IPS-20b (cell line): ENCODE data around the gene RFX1.

ENCODE experiments used
- H3K27ac ChIP-seq: one replicate; pipeline ENCODE4 v1.5.1; 2013; ENCODE audit warnings: low read length
- H3K27me3 ChIP-seq: 2 replicates; pipeline ENCODE4 v1.6.1; 2013; ENCODE audit warnings: mild to moderate bottlenecking, low read length, inconsistent platforms; ENCODE audit not compliant: insufficient read depth
- H3K36me3 ChIP-seq: 2 replicates; pipeline ENCODE4 v1.6.1; 2013; ENCODE audit warnings: low read depth, mild to moderate bottlenecking, inconsistent platforms, low read length, moderate library complexity; ENCODE audit not compliant: insufficient read depth
- H3K4me1 ChIP-seq: 2 replicates; pipeline ENCODE4 v1.6.1; 2013; ENCODE audit warnings: mild to moderate bottlenecking, control low read depth, inconsistent platforms, low read length, moderate library complexity; ENCODE audit not compliant: insufficient read depth
- H3K4me3 ChIP-seq: 2 replicates; pipeline ENCODE4 v1.5.1; 2013; ENCODE audit warnings: mild to moderate bottlenecking, low read length, inconsistent platforms
- H3K9ac ChIP-seq: 2 replicates; pipeline ENCODE4 v1.6.1; 2013; ENCODE audit warnings: low read depth, mild to moderate bottlenecking, inconsistent platforms, low read length, moderate library complexity
- H3K9me3 ChIP-seq: 2 replicates; pipeline ENCODE4 v1.6.1; 2013; ENCODE audit warnings: mild to moderate bottlenecking, low read depth, low read length, inconsistent platforms; ENCODE audit not compliant: insufficient read depth

Gene RFX1

GRCh38 chr19:13963603-13964105 is 42.5 kb downstream of the RFX1 start:
- no peak overlapping the region for H3K9ac ChIP-seq
- H3K36me3 ChIP-seq: peaks cover 46% of the 10 kb centered on the region
- H3K27me3 ChIP-seq: no peaks in the 10 kb centered on the region
- no peak overlapping the region for H3K4me3 ChIP-seq
- H3K27ac ChIP-seq: no peak overlapping the region
- H3K4me1 ChIP-seq: no peaks in the 10 kb centered on the region
- no peaks in the 10 kb centered on the region for H3K9me3 ChIP-seq

GRCh38 chr19:13962699-13963602 is 43.2 kb downstream of the RFX1 start:
- Histone ChIP-seq H3K9ac (no peak overlapping the region), H3K27me3 (no peaks in the 10 kb centered on the region), H3K4me3 (no peak overlapping the region), H3K9me3 (no peaks in the 10 kb centered on the region), H3K36me3 (peaks cover 53% of the 10 kb centered on the region), H3K4me1 (no peaks in the 10 kb centered on the region), H3K27ac (no peak overlapping the region)

DNA sequence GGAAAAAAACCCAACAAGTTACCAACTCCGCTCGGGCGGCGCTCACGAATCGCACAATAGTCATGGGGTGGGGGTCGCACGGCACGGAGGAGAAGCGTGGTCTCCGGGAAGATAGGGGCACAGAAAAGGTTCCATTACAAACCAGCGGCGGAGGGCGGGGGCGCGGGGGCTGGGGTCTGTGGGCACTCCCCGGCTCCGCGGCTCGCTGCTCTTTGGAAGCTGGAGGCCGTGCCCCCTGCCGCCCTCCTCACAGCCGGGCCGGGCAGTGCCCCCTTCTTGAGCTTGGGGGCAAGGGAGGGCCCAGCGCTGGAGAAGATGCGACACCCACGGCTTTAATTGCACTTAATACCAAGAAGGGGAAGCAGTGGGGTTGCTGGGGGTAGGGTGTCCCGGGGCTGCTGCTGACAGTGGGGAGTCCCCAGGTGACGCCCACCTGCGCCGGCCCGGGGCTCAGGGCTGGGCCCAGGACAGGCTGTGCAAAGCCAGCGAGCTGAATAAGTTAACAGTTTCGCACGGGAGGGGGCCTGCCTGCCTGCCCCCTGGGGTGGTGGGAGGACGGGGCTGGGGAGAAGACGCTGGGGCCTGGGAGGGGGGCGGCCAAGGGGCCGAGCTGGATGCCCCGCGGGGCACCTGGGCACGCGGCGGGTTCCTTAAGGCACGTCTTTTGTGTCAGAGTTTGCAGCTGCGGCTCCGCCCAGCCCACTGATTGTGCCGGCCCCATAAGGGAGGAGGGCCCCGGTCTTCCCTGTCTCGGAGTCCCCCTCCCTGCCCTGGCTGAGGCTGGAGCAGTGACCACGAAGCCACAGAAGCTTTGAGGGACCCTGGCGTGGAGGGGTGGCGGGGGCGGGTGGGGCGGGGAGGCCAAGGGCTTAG is 44.1 kb downstream of the RFX1 start:
- Histone ChIP-seq H3K4me1 (no peaks in the 10 kb centered on the region), H3K9me3 (no peaks in the 10 kb centered on the region), H3K4me3 (no peak overlapping the region), H3K27ac (no peak overlapping the region), H3K27me3 (no peaks in the 10 kb centered on the region), H3K36me3 (peaks cover 56% of the 10 kb centered on the region), H3K9ac (no peak overlapping the region)

- Histone ChIP-seq H3K4me3 (no peak overlapping the region), H3K36me3 (peaks cover 59% of the 10 kb centered on the region), H3K9me3 (no peaks in the 10 kb centered on the region), H3K9ac (no peak overlapping the region), H3K4me1 (no peaks in the 10 kb centered on the region), H3K27ac (no peak overlapping the region), H3K27me3 (no peaks in the 10 kb centered on the region)
Observed at GRCh38 chr19:13960863-13961784, 45.0 kb downstream of the RFX1 start.

DNA sequence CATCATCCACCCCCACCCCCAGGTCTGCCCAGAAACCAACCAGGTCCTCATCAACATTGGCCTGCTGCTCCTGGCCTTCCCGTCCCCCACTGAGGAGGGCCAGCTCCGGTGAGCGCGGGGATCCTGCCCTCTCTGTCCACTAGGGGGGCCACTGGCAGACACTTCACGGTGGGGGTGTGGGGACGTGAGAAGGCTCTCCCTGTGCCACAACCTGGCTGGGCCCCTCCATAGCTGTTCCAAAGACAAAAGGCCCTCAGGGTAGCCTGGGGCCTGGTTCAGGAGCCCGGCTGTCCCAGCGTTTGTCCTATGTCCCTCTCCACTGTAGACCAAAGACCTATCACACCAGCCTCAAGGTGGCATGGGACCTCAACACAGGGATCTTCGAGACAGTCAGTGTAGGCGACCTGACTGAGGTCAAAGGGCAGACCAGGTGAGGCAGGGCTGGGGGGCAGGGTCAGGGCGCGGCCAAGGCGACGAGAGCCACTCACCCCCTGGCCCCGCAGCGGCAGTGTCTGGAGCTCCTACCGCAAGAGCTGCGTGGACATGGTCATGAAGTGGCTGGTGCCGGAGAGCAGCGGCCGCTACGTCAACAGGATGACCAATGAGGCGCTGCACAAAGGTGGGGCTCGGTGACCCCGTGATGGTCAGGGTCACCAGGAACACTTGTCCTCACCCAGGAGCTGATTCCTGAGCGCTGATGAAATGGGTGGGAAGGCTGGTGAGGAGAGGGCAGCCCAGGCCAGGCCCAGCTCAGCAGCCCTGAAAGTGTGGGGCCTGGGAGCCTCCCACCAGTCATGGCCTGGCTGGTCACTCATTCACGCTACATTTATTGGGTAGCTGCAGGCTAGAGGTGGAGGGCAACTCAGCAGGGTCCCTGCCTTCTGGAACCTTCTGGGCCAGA is 45.9 kb downstream of the RFX1 start:
- Histone ChIP-seq H3K4me1 (no peaks in the 10 kb centered on the region), H3K27me3 (no peaks in the 10 kb centered on the region), H3K4me3 (no peak overlapping the region), H3K9ac (no peak overlapping the region), H3K9me3 (no peaks in the 10 kb centered on the region), H3K27ac (no peak overlapping the region), H3K36me3 (peaks cover 65% of the 10 kb centered on the region)

DNA sequence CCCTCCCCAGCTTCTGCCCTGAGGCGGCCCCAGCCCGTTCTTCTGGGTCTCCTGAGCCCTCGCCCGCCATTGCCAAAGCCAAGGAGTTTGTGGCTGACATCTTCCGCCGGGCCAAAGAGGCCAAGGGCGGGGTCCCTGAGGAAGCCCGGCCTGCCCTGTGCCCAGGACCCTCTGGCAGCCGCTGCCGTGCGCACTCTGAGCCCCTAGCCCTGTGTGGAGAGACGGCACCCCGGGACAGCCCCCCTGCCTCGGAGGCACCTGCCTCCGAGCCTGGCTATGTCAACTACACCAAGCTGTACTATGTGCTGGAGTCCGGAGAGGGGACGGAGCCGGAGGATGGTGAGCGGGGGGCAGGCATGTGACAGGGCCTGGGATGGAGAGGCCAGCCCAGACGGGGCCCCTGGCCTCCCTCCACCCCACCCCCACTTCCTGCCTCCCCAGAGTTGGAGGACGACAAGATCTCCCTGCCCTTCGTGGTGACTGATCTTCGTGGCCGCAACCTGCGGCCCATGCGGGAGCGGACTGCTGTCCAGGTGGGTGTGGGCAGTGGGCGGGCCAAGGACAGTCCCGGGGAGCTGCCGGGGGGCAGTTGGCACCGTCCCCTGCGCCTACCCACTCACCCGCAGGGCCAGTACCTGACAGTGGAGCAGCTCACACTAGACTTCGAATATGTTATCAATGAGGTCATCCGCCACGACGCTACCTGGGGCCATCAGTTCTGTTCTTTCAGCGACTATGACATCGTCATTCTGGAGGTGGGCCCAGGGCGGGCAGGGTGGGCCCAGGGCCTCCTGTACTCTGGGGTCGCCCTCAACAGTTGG is 46.8 kb downstream of the RFX1 start:
- Histone ChIP-seq H3K4me3 (no peak overlapping the region), H3K36me3 (peaks cover 66% of the 10 kb centered on the region), H3K4me1 (no peaks in the 10 kb centered on the region), H3K9ac (no peak overlapping the region), H3K27me3 (no peaks in the 10 kb centered on the region), H3K9me3 (no peaks in the 10 kb centered on the region), H3K27ac (no peak overlapping the region)

DNA sequence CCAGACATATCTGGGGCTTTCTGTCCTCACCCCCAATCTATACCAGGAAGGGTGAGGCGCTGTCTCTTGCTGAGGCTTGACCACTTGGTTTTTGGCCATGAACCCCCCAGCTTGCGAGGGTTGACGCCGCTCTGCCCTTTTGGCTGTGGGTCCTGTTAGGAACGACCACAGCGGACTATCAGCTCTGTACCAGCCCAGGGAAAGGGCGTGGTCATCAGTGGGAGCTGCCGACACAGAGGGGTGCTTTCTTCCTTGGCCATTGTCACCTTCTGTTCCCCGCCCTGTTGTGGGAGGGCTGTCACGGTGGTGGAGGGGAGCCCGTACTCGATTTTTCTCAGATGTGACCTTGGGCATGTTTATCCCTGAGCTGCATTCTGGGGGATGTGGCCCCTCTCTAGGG is 48.1 kb downstream of the RFX1 start:
- Histone ChIP-seq H3K4me3 (no peak overlapping the region), H3K9me3 (no peaks in the 10 kb centered on the region), H3K27ac (no peak overlapping the region), H3K27me3 (no peaks in the 10 kb centered on the region), H3K9ac (no peak overlapping the region), H3K36me3 (peaks cover 72% of the 10 kb centered on the region), H3K4me1 (0 out of 2 replicates have a peak, but pooled peaks cover 3% of the 10 kb centered on the region)

GRCh38 chr19:13957051-13957450 is 49.1 kb downstream of the RFX1 start:
- peaks cover 72% of the 10 kb centered on the region for H3K36me3 ChIP-seq
- 0 out of 2 replicates have a peak, but pooled peaks cover 3% of the 10 kb centered on the region for H3K4me1 ChIP-seq

GRCh38 chr19:13956365-13956744 is 49.8 kb downstream of the RFX1 start:
- Histone ChIP-seq H3K27me3 (no peaks in the 10 kb centered on the region), H3K4me3 (no peak overlapping the region), H3K9me3 (no peaks in the 10 kb centered on the region), H3K4me1 (0 out of 2 replicates have a peak, but pooled peaks cover 3% of the 10 kb centered on the region), H3K36me3 (peaks cover 72% of the 10 kb centered on the region), H3K27ac (no peak overlapping the region), H3K9ac (no peak overlapping the region)

More at GRCh38 chr19:13957051-13957450, 49.1 kb downstream of the RFX1 start:
- Histone ChIP-seq H3K4me3 (no peak overlapping the region), H3K9me3 (no peaks in the 10 kb centered on the region), H3K27ac (no peak overlapping the region), H3K27me3 (no peaks in the 10 kb centered on the region), H3K9ac (no peak overlapping the region)
